Measurements from ENCODE around the gene SDK1.

Gene SDK1

GRCh38 chr7:4056552-4057288 is 755.7 kb downstream of the SDK1 start:
- DNase-seq (ENCODE audit: low spot score): no peak

GRCh38 chr7:4057289-4057616 is 756.2 kb downstream of the SDK1 start:
- no peak for TF ChIP-seq CTCF (IDR thresholded peaks at IDR 0.05; ENCODE audit: extremely low read depth, missing control alignments)
- DNase-seq (ENCODE audit: low spot score): no peak

More at GRCh38 chr7:4056552-4057288, 755.7 kb downstream of the SDK1 start:
- no peak for TF ChIP-seq CTCF (IDR thresholded peaks at IDR 0.05; ENCODE audit: extremely low read depth, missing control alignments)

GRCh38 chr7:4058158-4058557 is 757.1 kb downstream of the SDK1 start:
- DNase-seq (ENCODE audit: low spot score): no peak
- TF ChIP-seq CTCF (IDR thresholded peaks at IDR 0.05; ENCODE audit: extremely low read depth, missing control alignments): no peak

- TF ChIP-seq CTCF (IDR thresholded peaks at IDR 0.05; ENCODE audit: extremely low read depth, missing control alignments): no peak
- DNase-seq (ENCODE audit: low spot score): no peak
Observed at GRCh38 chr7:4065190-4065589, 764.1 kb downstream of the SDK1 start.

GRCh38 chr7:4066206-4066605 is 765.2 kb downstream of the SDK1 start:
- no peak for TF ChIP-seq CTCF (IDR thresholded peaks at IDR 0.05; ENCODE audit: extremely low read depth, missing control alignments)
- DNase-seq (ENCODE audit: low spot score): no peak

- no peak for TF ChIP-seq CTCF (IDR thresholded peaks at IDR 0.05; ENCODE audit: extremely low read depth, missing control alignments)
- DNase-seq (ENCODE audit: low spot score): no peak
Observed at GRCh38 chr7:4066626-4067475, 765.8 kb downstream of the SDK1 start.

GRCh38 chr7:4067476-4067760 is 766.4 kb downstream of the SDK1 start:
- no peak for DNase-seq (ENCODE audit: low spot score)
- no peak for TF ChIP-seq CTCF (IDR thresholded peaks at IDR 0.05; ENCODE audit: extremely low read depth, missing control alignments)

Measured in GM20000 (cell line).